ENCODE data around the gene AKAP8L. TPM values are rescaled to one million over a fixed set of nuclear protein-coding genes. Genes with fewer than 3 reads are reported as not detected.

Gene AKAP8L
- total RNA-seq, 1 experiment from 2014 or later: 132 TPM

- H3K4me3 ChIP-seq (ENCODE audit: low read depth, low read length, poor library complexity, severe bottlenecking): no peak overlapping the region
- CTCF ChIA-PET: interaction anchor here (0.9 kb wide), 1 partner anchor 18 kb away, joined by 3 read pairs; the partner anchor contains the start of gene AKAP8L
- no peak for DNase-seq (ENCODE audit: low spot score)
These were observed 18.0 kb upstream of the AKAP8L start for GRCh38 chr19:15436826-15437110.

GRCh38 chr19:15436012-15436825, 17.4 kb upstream of the AKAP8L start:
- Histone ChIP-seq H3K4me3 (ENCODE audit: low read depth, low read length, poor library complexity, severe bottlenecking) (no peak overlapping the region), H3K9me3 (ENCODE audit: low read depth, low read length, poor library complexity, severe bottlenecking) (no peaks in the 10 kb centered on the region), H3K27me3 (replicated peaks; ENCODE audit: insufficient read depth, low read depth, low read length, poor library complexity) (no peaks in the 10 kb centered on the region), H3K4me1 (ENCODE audit: insufficient read depth, low read length, poor library complexity, severe bottlenecking) (peaks cover 8% of the 10 kb centered on the region), H3K36me3 (ENCODE audit: insufficient read depth, low read length, poor library complexity, severe bottlenecking) (no peaks in the 10 kb centered on the region), H3K27ac (ENCODE audit: low read depth, low read length, poor library complexity, severe bottlenecking) (no peak overlapping the region)
- DNase-seq (ENCODE audit: low spot score): no peak
- ChIA-PET CTCF (interaction anchor here (0.9 kb wide), 1 partner anchor 17 kb away, joined by 3 read pairs; the partner anchor contains the start of gene AKAP8L), POLR2A (ENCODE audit: low non-redundant PET) (interaction anchor here (0.9 kb wide), 1 partner anchor 17 kb away, joined by 4 read pairs; no protein-coding TSS in a partner anchor)
- TF ChIP-seq CTCF (conservative IDR thresholded peaks at IDR 0.05; ENCODE audit: low read depth, low read length) (no peak), EZH2 (IDR thresholded peaks at IDR 0.05; ENCODE audit: borderline replicate concordance, low read depth, low read length, poor library complexity, severe bottlenecking) (no peak)
- intact Hi-C loops (cut with micrococcal nuclease; ENCODE audit: unreplicated experiment): no loop called here
- BruUV-seq (replicated peaks): no TSS peak

More at GRCh38 chr19:15436826-15437110, 18.0 kb upstream of the AKAP8L start:
- Histone ChIP-seq H3K27me3 (replicated peaks; ENCODE audit: insufficient read depth, low read depth, low read length, poor library complexity) (no peaks in the 10 kb centered on the region), H3K27ac (ENCODE audit: low read depth, low read length, poor library complexity, severe bottlenecking) (no peak overlapping the region), H3K9me3 (ENCODE audit: low read depth, low read length, poor library complexity, severe bottlenecking) (no peaks in the 10 kb centered on the region), H3K4me1 (ENCODE audit: insufficient read depth, low read length, poor library complexity, severe bottlenecking) (peaks cover 5% of the 10 kb centered on the region), H3K36me3 (ENCODE audit: insufficient read depth, low read length, poor library complexity, severe bottlenecking) (no peaks in the 10 kb centered on the region)
- POLR2A ChIA-PET (ENCODE audit: low non-redundant PET): interaction anchor here (0.9 kb wide), 1 partner anchor 18 kb away, joined by 4 read pairs; no protein-coding TSS in a partner anchor
- intact Hi-C loops (cut with micrococcal nuclease; ENCODE audit: unreplicated experiment): no loop called here
- TF ChIP-seq CTCF (conservative IDR thresholded peaks at IDR 0.05; ENCODE audit: low read depth, low read length) (no peak), EZH2 (IDR thresholded peaks at IDR 0.05; ENCODE audit: borderline replicate concordance, low read depth, low read length, poor library complexity, severe bottlenecking) (no peak)
- BruUV-seq (replicated peaks): no TSS peak

DNA sequence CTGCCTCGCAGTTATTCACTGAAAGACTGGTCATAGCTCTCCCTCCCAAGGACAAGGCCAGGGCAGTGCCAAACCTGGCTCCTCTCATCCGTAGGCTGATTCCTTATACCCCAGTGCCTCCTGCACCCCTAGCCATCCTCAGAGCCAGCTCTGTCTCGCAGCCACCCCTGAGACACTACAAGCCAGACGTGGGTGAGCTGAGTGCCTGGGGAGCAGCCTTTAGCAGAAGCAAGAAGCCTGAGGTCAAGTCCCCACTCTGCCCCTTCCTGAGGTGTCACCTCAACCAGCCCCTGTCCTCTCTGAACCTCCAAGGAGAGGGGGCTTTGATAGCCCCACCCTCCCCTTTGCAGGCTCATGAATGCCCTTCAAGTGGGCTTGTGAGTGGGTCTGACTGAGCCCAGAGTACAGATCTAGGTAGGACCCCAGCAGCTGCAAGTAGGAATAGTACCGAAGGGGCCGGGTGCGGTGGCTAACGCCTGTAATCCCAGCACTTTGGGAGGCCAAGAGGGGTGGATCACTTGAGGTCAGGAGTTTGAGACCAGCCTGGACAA, 14.8 kb upstream of the AKAP8L start:
- Histone ChIP-seq H3K9me3 (ENCODE audit: low read depth, low read length, poor library complexity, severe bottlenecking) (no peaks in the 10 kb centered on the region), H3K4me1 (ENCODE audit: insufficient read depth, low read length, poor library complexity, severe bottlenecking) (peaks cover 14% of the 10 kb centered on the region), H3K27me3 (replicated peaks; ENCODE audit: insufficient read depth, low read depth, low read length, poor library complexity) (no peaks in the 10 kb centered on the region), H3K36me3 (ENCODE audit: insufficient read depth, low read length, poor library complexity, severe bottlenecking) (peaks cover 10% of the 10 kb centered on the region), H3K27ac (ENCODE audit: low read depth, low read length, poor library complexity, severe bottlenecking) (peak overlapping the region; percentile 87), H3K4me3 (ENCODE audit: low read depth, low read length, poor library complexity, severe bottlenecking) (peak overlapping the region; percentile 80)
- no peak for DNase-seq (ENCODE audit: low spot score)
- TF ChIP-seq CTCF (conservative IDR thresholded peaks at IDR 0.05; ENCODE audit: low read depth, low read length) (no peak), EZH2 (IDR thresholded peaks at IDR 0.05; ENCODE audit: borderline replicate concordance, low read depth, low read length, poor library complexity, severe bottlenecking) (no peak)
- ChIA-PET POLR2A (ENCODE audit: low non-redundant PET) (interaction anchor here (0.6 to 1.5 kb wide), 2 partner anchors 14 to 188 kb away, joined by 3 to 4 read pairs; partner anchors contain the start of gene AKAP8L), CTCF (interaction anchor here (0.5 to 2.0 kb wide), 2 partner anchors 121 to 122 kb away, joined by 3 to 7 read pairs; no protein-coding TSS in a partner anchor)
- intact Hi-C loops (cut with micrococcal nuclease; ENCODE audit: unreplicated experiment): no loop called here
- no TSS peak for BruUV-seq (replicated peaks)
